HG03066 (cell line): ENCODE results near the gene GADD45G.

Source experiments
- ATAC-seq: cut with Tn5 transposase; IDR thresholded peaks from one replicate; pipeline ENCODE4 v1.9.1; 2021; ENCODE audit warnings: low read depth; ENCODE audit not compliant: unreplicated experiment

GADD45G gene

GRCh38 chr9:89608641-89609335 is 4.0 kb downstream of the GADD45G start:
- no peak for ATAC-seq

GRCh38 chr9:89609426-89610006 is 4.7 kb downstream of the GADD45G start:
- ATAC-seq = no peak

- no peak for ATAC-seq
Observed at GRCh38 chr9:89610391-89610925, 5.6 kb downstream of the GADD45G start.

DNA sequence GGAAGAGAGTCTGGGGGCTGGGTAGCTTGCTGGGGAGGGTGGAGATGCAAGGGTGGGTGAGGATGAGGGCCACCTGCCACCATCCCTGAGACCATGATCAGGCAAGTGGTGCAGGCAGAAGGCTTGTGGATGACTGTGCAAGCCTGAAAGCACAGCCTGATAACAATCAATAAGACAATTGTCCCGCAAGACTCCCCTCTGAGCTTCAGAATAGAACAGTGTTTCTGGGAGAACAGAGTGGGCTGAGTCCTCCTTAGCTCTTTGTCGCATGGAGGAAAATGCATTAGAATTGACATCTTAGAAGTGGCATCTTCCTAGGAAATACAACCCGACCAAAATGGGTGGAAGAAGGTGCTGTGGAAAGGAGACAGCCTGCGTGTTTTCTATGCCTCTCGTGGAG is 6.6 kb downstream of the GADD45G start:
- ATAC-seq = no peak

DNA sequence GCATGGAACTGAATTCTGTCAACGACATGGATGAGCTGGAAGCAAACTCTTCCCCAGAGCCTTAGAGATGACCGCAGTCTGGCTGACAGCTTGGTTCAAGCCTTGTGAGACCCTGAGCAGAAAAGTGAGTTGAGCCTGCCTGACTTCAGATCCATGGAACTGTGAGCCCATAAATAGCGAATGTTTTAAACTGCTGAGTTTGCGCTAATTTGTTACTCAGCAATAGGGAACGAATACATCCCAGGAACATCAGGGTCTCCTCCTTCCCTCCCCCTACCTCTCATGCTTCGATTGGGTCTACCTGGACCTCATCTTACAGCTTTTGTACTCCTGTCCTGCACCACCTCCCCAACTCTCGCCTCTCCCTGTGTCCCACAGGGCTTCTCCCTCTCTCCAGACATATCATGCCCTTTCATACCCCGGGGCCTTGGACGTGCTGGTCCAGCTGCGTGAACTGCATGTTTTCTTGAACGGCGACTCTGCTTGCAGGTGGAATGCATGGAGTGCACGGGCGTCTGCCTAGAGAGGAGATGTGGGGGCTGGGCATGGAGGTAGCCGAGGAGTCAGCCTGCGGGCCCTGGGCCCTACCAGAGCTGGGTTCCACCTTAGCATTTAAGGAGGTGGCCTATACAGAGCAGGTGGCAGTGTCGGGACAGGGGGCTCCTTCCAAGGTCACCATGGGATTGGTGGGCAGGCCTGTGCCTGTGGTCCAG is 7.9 kb downstream of the GADD45G start:
- no peak for ATAC-seq

GRCh38 chr9:89613912-89614892 is 9.4 kb downstream of the GADD45G start:
- ATAC-seq = no peak

GRCh38 chr9:89615661-89616060 is 10.8 kb downstream of the GADD45G start:
- no peak for ATAC-seq

- ATAC-seq = no peak
Observed at GRCh38 chr9:89616411-89616810, 11.6 kb downstream of the GADD45G start.

DNA sequence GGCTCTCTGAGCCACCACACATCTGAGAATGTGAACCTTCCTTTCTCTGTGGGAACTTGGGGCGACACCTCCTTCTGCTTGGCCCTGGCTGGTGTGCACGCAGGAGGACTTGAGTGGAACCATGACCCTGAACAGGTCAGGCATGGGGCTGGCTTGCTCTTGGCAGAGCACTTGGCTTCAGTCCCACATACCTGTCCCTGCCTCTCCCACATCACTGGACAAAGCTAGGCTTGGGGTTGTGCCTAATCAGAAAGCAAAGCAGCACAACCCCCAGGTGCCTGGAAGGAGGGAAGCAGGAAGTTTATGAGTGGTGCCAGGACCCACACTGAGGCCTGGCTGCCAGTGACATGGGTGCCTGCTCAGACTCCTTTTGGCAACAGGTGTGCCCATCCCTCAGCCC is 13.2 kb downstream of the GADD45G start:
- ATAC-seq = no peak

DNA sequence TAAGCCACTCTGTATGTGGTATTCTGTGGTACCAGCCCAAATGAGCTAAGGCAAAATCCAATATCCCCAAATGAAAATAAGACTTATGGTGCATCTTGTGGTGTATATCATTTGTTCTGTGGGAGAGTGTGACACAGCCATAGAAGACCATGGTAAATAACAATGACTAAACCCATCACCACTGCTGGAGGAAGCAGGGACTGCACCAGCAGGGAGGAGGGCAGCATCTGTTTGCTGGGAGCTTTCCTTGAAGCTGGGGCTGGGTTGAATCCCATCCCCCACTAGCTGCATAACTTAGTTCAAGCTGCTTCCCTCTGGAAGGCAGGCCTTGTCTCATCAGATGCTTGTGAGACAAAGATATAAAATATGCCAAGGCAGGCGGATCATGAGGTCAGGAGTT is 14.2 kb downstream of the GADD45G start:
- ATAC-seq = no peak

DNA sequence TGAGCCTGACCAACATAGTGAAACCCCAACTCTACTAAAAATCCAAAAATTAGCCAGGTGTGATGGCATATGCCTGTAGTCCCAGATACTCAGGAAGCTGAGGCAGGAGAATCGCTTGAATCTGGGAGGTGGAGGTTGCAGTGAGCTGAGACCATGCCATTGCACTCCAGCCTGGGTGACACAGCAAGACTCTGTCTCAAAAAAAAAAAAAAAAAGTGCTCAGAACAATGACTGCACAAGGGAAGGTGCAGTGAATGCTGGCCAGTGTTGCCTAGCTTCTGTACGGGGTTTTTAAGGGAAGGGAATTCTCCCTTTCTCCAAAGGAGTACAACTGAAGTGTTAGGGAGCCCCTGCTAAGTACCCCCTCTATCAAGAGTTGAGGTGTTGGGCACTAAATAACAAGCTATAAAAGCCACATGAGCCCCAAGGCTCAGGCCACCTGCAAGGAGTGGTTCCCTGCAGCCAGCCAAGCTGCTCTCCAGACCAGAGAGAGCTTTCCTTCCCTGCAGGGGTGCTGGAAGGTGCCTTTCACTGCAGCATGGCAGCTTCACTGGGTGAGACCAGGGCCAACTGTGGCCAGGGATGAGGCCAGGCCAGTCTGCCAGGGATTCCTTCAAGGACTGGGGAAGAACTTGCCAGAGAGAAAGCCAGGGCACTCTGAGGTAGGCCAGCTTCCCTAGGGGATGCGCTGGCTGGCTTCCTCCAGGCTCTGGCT is 14.8 kb downstream of the GADD45G start:
- no peak for ATAC-seq

GRCh38 chr9:89621031-89621430 is 16.2 kb downstream of the GADD45G start:
- no peak for ATAC-seq

DNA sequence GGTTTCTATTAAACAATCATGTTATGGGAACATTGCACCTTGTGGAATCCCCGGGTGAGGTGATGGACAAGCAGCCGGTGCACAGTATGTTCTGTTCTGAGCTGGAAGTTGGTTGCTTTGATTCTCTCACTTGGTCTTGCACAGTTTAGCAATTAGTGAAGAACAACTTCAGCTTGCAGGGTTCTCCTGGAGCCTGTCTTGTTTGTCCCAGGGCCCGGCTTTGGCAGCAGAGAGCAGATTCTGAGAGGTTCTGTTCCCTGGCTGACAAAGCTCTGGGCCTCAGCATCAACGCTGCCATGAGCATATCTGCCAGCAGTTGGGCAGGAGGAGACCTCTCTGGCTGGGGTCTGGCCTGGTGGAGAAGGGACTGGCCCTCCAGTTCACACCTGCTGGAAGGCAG is 16.9 kb downstream of the GADD45G start:
- ATAC-seq = no peak

GRCh38 chr9:89622933-89623861 is 18.4 kb downstream of the GADD45G start:
- no peak for ATAC-seq

- no peak for ATAC-seq
Observed at GRCh38 chr9:89623925-89624420, 19.2 kb downstream of the GADD45G start.

DNA sequence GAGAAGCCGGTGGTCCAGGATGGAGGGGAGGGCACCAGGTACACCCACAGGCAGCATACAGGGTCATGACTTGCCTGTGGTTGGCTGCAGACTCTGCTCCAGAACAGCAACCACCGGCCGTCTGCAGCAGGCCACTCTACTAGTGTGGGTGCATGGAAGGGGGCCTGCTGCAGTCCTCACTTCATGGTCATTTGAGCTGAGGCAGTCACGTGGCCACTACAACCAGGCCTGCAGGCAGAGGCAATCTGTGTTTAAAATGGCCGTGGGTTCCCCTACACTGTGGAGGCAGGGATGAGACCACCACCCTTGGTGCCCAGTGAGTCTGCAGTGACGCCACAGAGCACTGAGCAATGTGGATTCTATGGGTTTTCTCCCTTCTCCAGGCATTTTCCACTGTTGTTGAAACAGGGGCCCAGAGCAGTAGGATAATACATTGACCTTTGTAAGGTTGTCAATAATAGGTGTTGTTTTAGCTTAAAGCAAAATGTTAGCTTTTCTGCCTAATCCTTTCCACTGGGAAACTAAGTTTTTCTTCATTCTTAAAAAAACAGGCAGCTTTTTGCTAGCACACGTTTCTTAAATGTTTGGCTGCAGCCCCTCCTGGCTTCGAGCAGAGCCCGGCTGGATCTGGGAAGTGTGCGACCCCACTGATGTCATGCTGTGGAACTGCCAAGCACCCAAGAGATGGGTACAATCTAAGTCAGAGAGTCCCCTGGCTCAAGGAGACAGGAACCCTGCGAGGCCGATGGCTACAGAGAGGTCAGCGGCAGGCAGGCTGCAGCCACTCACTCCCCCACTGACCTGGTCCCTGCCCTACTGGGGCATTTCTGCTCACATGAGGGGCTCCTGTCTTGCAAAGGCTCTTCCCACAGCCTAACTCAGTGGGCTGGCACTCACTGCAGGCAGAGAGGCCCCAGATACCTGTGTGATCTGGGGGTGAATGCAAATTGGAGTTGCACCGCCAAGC is 21.2 kb downstream of the GADD45G start:
- ATAC-seq = no peak

DNA sequence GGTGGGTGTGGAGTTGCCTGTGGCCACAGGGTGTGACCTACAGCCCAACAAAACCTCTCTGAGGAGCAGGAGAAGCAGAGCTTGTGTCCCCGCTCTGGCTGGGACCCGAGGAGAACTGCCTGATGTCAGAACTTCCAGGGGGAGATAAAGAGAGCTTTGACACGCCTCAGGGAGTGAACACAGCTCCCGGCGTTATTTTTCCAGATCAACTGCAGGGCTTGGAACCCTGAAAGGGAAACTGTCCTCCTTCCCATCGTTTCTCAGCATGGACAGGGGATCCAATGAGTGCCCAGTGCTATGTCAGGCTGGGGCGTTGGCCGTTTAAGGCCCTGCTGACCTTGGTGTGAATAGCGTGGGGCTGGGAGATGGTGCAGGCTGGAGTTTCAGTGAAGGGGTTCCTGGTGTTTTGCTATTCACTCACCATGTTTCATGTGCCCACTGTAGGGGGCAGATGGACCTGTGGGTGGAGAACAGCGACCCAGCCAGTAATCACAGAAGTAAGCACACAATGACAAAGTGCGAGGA is 22.0 kb downstream of the GADD45G start:
- no peak for ATAC-seq
